H9 (cell line): ENCODE measurements around the gene NEIL1. TPM values are rescaled to one million over a fixed set of nuclear protein-coding genes. Genes with fewer than 3 reads are reported as not detected.

Source experiments
- DNase-seq: peaks from one replicate; pipeline ENCODE4 v3.0.0-alpha.2; 2017
- H2AFZ ChIP-seq: one replicate; pipeline ENCODE4 v1.6.1; 2013; ENCODE audit warnings: mild to moderate bottlenecking, low read length, control low read depth, moderate library complexity
- H2AK5ac ChIP-seq: 2 replicates; pipeline ENCODE4 v1.6.1; 2013; ENCODE audit warnings: low read length, control low read depth, mixed read lengths; ENCODE audit not compliant: insufficient read length
- H2BK120ac ChIP-seq: one replicate; pipeline ENCODE4 v1.6.1; 2013; ENCODE audit warnings: low read depth, mild to moderate bottlenecking, low read length, control low read depth, inconsistent platforms; ENCODE audit not compliant: poor library complexity, severe bottlenecking
- H2BK12ac ChIP-seq: 2 replicates; pipeline ENCODE4 v1.6.1; 2013; ENCODE audit warnings: low read length, control low read depth, mixed read lengths, low read depth; ENCODE audit not compliant: insufficient read length
- H2BK15ac ChIP-seq: 2 replicates; pipeline ENCODE4 v1.6.1; 2013; ENCODE audit warnings: low read depth, low read length, control low read depth
- H2BK20ac ChIP-seq: one replicate; pipeline ENCODE4 v1.6.1; 2013; ENCODE audit warnings: low read depth, mild to moderate bottlenecking, low read length, control low read depth, inconsistent platforms; ENCODE audit not compliant: poor library complexity, severe bottlenecking
- H2BK5ac ChIP-seq: 2 replicates; pipeline ENCODE4 v1.6.1; 2013; ENCODE audit warnings: low read length, control low read depth, mixed read lengths; ENCODE audit not compliant: insufficient read length
- H3K14ac ChIP-seq: 2 replicates; pipeline ENCODE4 v1.6.1; 2013; ENCODE audit warnings: low read length, control low read depth; ENCODE audit not compliant: insufficient read depth
- H3K18ac ChIP-seq: 2 replicates; pipeline ENCODE4 v1.6.1; 2013; ENCODE audit warnings: low read depth, mild to moderate bottlenecking, mixed read lengths, low read length, control low read depth; ENCODE audit not compliant: insufficient read length
- H3K23ac ChIP-seq: 2 replicates; pipeline ENCODE4 v1.6.1; 2013; ENCODE audit warnings: low read length, control low read depth, mixed read lengths, low read depth; ENCODE audit not compliant: insufficient read length
- H3K23me2 ChIP-seq: 2 replicates; pipeline ENCODE4 v1.6.1; 2013; ENCODE audit warnings: low read depth, mild to moderate bottlenecking, mixed read lengths, low read length, control low read depth; ENCODE audit not compliant: insufficient read length, poor library complexity, severe bottlenecking
- H3K27ac ChIP-seq: 2 replicates; pipeline ENCODE4 v1.5.1; 2013; ENCODE audit warnings: low read length, control low read depth, mixed read lengths, low read depth; ENCODE audit not compliant: insufficient read length
- H3K27me3 ChIP-seq: 2 replicates; pipeline ENCODE4 v1.6.1; 2013; ENCODE audit warnings: low read length, control low read depth, inconsistent platforms; ENCODE audit not compliant: insufficient read depth
- H3K4ac ChIP-seq: 2 replicates; pipeline ENCODE4 v1.6.1; 2013; ENCODE audit warnings: low read depth, mild to moderate bottlenecking, control low read depth, inconsistent platforms, low read length, moderate library complexity
- H3K4me1 ChIP-seq: 2 replicates; pipeline ENCODE4 v1.6.1; 2013; ENCODE audit warnings: low read length, control low read depth, inconsistent platforms; ENCODE audit not compliant: insufficient read depth
- H3K4me2 ChIP-seq: 2 replicates; pipeline ENCODE4 v1.6.1; 2013; ENCODE audit warnings: low read length, control low read depth, mixed read lengths; ENCODE audit not compliant: insufficient read length, insufficient read depth
- H3K56ac ChIP-seq: 2 replicates; pipeline ENCODE4 v1.6.1; 2013; ENCODE audit warnings: low read depth, mild to moderate bottlenecking, mixed read lengths, low read length, control low read depth; ENCODE audit not compliant: insufficient read length
- H3K79me1 ChIP-seq: 2 replicates; pipeline ENCODE4 v1.6.1; 2013; ENCODE audit warnings: low read depth, mild to moderate bottlenecking, moderate library complexity, low read length, control low read depth, inconsistent platforms; ENCODE audit not compliant: insufficient read depth, poor library complexity, severe bottlenecking
- H3K79me2 ChIP-seq: 2 replicates; pipeline ENCODE4 v1.6.1; 2013; ENCODE audit warnings: low read length, control low read depth, inconsistent platforms; ENCODE audit not compliant: insufficient read depth
- H3K9ac ChIP-seq: 2 replicates; pipeline ENCODE4 v1.6.1; 2013; ENCODE audit warnings: low read length, control low read depth, mixed read lengths; ENCODE audit not compliant: insufficient read length; ENCODE audit errors: extremely low read depth
- H3K9me3 ChIP-seq: one replicate; pipeline ENCODE4 v1.6.1; 2013; ENCODE audit warnings: low read depth, low read length, inconsistent platforms; ENCODE audit not compliant: control insufficient read depth
- H3T11ph ChIP-seq: one replicate; pipeline ENCODE4 v1.6.1; 2013; ENCODE audit warnings: mild to moderate bottlenecking, low read length, control low read depth, inconsistent platforms
- H4K20me1 ChIP-seq: one replicate; pipeline ENCODE4 v1.6.1; 2013; ENCODE audit not compliant: control insufficient read depth, insufficient read length, insufficient read depth
- H4K5ac ChIP-seq: 2 replicates; pipeline ENCODE4 v1.6.1; 2013; ENCODE audit warnings: low read depth, mild to moderate bottlenecking, mixed read lengths, low read length, control low read depth; ENCODE audit not compliant: insufficient read length
- H4K8ac ChIP-seq: replicated peaks from 2 replicates; pipeline ENCODE4 v1.6.1; 2013; ENCODE audit warnings: low read length, control low read depth, mixed read lengths, low read depth; ENCODE audit not compliant: insufficient read length
- H4K91ac ChIP-seq: 2 replicates; pipeline ENCODE4 v1.6.1; 2013; ENCODE audit warnings: low read depth, mild to moderate bottlenecking, moderate library complexity, mixed read lengths, low read length, control low read depth; ENCODE audit not compliant: insufficient read length
- H3K27ac Mint-ChIP-seq, 3 experiments: 2 replicates in 2 of 3; 3 replicates in 1 of 3; pipeline ENCODE4 v1.8.0; 2020 to 2021; ENCODE audit warnings: mixed read lengths in 3 of 3, mild to moderate bottlenecking in 1 of 3, moderate library complexity in 1 of 3
- H3K27me3 Mint-ChIP-seq: 2 replicates; pipeline ENCODE4 v1.8.0; 2021; ENCODE audit warnings: low read depth, mild to moderate bottlenecking, moderate library complexity, mixed read lengths
- H3K36me3 Mint-ChIP-seq, 3 experiments: 2 replicates in 2 of 3; 3 replicates in 1 of 3; pipeline ENCODE4 v1.8.0; 2020 to 2021; ENCODE audit warnings: low read depth in 3 of 3, mixed read lengths in 3 of 3; ENCODE audit not compliant: insufficient read depth in 1 of 3
- H3K4me1 Mint-ChIP-seq, 2 experiments: 2 replicates each; pipeline ENCODE4 v1.8.0; 2020; ENCODE audit warnings: mixed read lengths in 2 of 2
- H3K4me3 Mint-ChIP-seq, 2 experiments: 2 replicates in 1 of 2; 3 replicates in 1 of 2; pipeline ENCODE4 v1.8.0; 2020 to 2021; ENCODE audit warnings: mild to moderate bottlenecking in 2 of 2, mixed read lengths in 2 of 2, moderate library complexity in 1 of 2
- H3K9me3 Mint-ChIP-seq, 2 experiments: 2 replicates in 1 of 2; 3 replicates in 1 of 2; pipeline ENCODE4 v1.8.0; 2020; ENCODE audit warnings: mild to moderate bottlenecking in 2 of 2, mixed read lengths in 2 of 2, moderate library complexity in 1 of 2
- WGBS: extraction: QIAGEN DNeasy Blood & Tissue Kit; methylation state at CpG from one replicate; pipeline ENCODE4 v1.1.7; 2013; ENCODE audit warnings: missing lambda C conversion rate, low lambda C conversion rate, mixed read lengths; ENCODE audit not compliant: insufficient read length; ENCODE audit errors: extremely low coverage; 5-methylcytosine and 5-hydroxymethylcytosine counted together
- total RNA-seq: library from RNA; stranded (reverse); gene quantifications from 2 replicates; pipeline ENCODE4 v1.2.1, GENCODE V29; 2021
- TF ChIP-seq, protein P1 (sequence below): fragments of 200-600 bp; sonication (generic); conservative IDR thresholded peaks from 3 replicates; pipeline ENCODE4 v1.8.0; 2021; ENCODE audit warnings: antibody characterized with exemption, mild to moderate bottlenecking

The NEIL1 gene
- total RNA-seq, 1 experiment from 2014 or later, result 16.5 TPM

- no peak overlapping the region for H2BK12ac ChIP-seq
- H4K8ac ChIP-seq, result no peak overlapping the region
- H3K4ac ChIP-seq, result no peak overlapping the region
- H3K4me1 ChIP-seq, result no peaks in the 10 kb centered on the region
- H3K79me1 ChIP-seq, result no peaks in the 10 kb centered on the region
- no peak overlapping the region for H3K4me3 Mint-ChIP-seq
- no peaks in the 10 kb centered on the region for H3K79me2 ChIP-seq
- DNase-seq, result no peak
- H4K20me1 ChIP-seq, result no peaks in the 10 kb centered on the region
- no peak overlapping the region for H3K23ac ChIP-seq
- H3K36me3 Mint-ChIP-seq, result no peaks in the 10 kb centered on the region
- H2BK5ac ChIP-seq, result no peak overlapping the region
- H3K18ac ChIP-seq, result no peak overlapping the region
- no peak overlapping the region for H3K56ac ChIP-seq
- TF ChIP-seq, protein P1, sequence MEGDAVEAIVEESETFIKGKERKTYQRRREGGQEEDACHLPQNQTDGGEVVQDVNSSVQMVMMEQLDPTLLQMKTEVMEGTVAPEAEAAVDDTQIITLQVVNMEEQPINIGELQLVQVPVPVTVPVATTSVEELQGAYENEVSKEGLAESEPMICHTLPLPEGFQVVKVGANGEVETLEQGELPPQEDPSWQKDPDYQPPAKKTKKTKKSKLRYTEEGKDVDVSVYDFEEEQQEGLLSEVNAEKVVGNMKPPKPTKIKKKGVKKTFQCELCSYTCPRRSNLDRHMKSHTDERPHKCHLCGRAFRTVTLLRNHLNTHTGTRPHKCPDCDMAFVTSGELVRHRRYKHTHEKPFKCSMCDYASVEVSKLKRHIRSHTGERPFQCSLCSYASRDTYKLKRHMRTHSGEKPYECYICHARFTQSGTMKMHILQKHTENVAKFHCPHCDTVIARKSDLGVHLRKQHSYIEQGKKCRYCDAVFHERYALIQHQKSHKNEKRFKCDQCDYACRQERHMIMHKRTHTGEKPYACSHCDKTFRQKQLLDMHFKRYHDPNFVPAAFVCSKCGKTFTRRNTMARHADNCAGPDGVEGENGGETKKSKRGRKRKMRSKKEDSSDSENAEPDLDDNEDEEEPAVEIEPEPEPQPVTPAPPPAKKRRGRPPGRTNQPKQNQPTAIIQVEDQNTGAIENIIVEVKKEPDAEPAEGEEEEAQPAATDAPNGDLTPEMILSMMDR, result no peak
- no peak overlapping the region for H2BK20ac ChIP-seq
- H2AFZ ChIP-seq, result no peak overlapping the region
- H3K9me3 Mint-ChIP-seq, result no peaks in the 10 kb centered on the region
- H3K23me2 ChIP-seq, result no peaks in the 10 kb centered on the region
- no peak overlapping the region for H3K27ac ChIP-seq
- no peak overlapping the region for H3K27ac Mint-ChIP-seq
- H3K27me3 ChIP-seq, result no peaks in the 10 kb centered on the region
- no peak overlapping the region for H3K4me2 ChIP-seq
- H3K9me3 ChIP-seq, result no peaks in the 10 kb centered on the region
- H3K4me1 Mint-ChIP-seq, result no peaks in the 10 kb centered on the region
- no peak overlapping the region for H2BK15ac ChIP-seq
- H3K14ac ChIP-seq, result no peak overlapping the region
- no peak overlapping the region for H3K9ac ChIP-seq
- H4K5ac ChIP-seq, result no peak overlapping the region
- H2BK120ac ChIP-seq, result no peak overlapping the region
- H2AK5ac ChIP-seq, result no peak overlapping the region
- WGBS, result no CpG with 5 or more reads among the region's 4 CpGs
- H4K91ac ChIP-seq, result no peak overlapping the region
- peaks cover 21% of the 10 kb centered on the region for H3K27me3 Mint-ChIP-seq
- H3T11ph ChIP-seq, result no peak overlapping the region
Measured at GRCh38 chr15:75325922-75326321, 20.9 kb upstream of the NEIL1 start.
